Activated T-cell treated with anti-CD3 and anti-CD28 coated beads, Interleukin-2, amount 50 U/mL, for 24 hours (primary cell): ENCODE measurements around the gene C5orf47.
"Not testable (repeated sequence)": the region's sequence is repeated elsewhere in the genome, so short reads cannot be mapped to it uniquely, and the experiment has no call there.

ENCODE experiments used
- DNase-seq: peaks from one replicate; pipeline ENCODE4 v3.0.0-alpha.2; 2020
- H3K27ac Mint-ChIP-seq: 2 replicates; pipeline ENCODE4 v1.8.0; 2020; ENCODE audit warnings: mild to moderate bottlenecking, mixed read lengths
- H3K27me3 Mint-ChIP-seq: 2 replicates; pipeline ENCODE4 v1.8.0; 2020; ENCODE audit warnings: mixed read lengths
- H3K36me3 Mint-ChIP-seq: 2 replicates; pipeline ENCODE4 v1.8.0; 2020; ENCODE audit warnings: low read depth, mixed read lengths
- H3K4me1 Mint-ChIP-seq: 2 replicates; pipeline ENCODE4 v1.8.0; 2020; ENCODE audit warnings: low read depth, mixed read lengths
- H3K4me3 Mint-ChIP-seq: 2 replicates; pipeline ENCODE4 v1.8.0; 2020; ENCODE audit warnings: mild to moderate bottlenecking, moderate library complexity, mixed read lengths
- H3K9me3 Mint-ChIP-seq: 2 replicates; pipeline ENCODE4 v1.8.0; 2020; ENCODE audit warnings: mixed read lengths

The C5orf47 gene

DNA sequence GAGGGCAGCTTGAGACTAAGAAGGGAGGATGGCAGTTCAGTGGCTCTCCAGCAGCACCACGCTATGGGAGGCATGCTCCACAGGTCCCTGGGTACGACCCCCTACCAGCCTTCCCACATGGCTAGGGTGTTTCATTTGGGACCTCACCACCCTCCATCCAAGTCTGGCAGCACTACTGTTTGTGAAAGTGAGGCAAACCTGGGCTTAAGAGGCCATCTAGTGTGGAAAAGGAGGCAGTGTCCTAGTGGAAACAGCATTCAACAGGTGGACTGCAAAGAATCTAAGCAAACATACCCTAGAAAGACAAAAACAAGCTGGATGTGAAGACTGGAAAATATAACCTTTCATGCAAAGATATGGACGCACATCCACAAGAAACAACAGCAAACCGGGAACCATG lies 4.8 kb upstream of the C5orf47 start:
- peaks cover 4% of the 10 kb centered on the region for H3K9me3 Mint-ChIP-seq
- DNase-seq = no peak
- no peak overlapping the region for H3K4me3 Mint-ChIP-seq
- no peak overlapping the region for H3K27ac Mint-ChIP-seq
- no peaks in the 10 kb centered on the region for H3K4me1 Mint-ChIP-seq
- no peaks in the 10 kb centered on the region for H3K36me3 Mint-ChIP-seq
- peaks cover 47% of the 10 kb centered on the region for H3K27me3 Mint-ChIP-seq

DNA sequence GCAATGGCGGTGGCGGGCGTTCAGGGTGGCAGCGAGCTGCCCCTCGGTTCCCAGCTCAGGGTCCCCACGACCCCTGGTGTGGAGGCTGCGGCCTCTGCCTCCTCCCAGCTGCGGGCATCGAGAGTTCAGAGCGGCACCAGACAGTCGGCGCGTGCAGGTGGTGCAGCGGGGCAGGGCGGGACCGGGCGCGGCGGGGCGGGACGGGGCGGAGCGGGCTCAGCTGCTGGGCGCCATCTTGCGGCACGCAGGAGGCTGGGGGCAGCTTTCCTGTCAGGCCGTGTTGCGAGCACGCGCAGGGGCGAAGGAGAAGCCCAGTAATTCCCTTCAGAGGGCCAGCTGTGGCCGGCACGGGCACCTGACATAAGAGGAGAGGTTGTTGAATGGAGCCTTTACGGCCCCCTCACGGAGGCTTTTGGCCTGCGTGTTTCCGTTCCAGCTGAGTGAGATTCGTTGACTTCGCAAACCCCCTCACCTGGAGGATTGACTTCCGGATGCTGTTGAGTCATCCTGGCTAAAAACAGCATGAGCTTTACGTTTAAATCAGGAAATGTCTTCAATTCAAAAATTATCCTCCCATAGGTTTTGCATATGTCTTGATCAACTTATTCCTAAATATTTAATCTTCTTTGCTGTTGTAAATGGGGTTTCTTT lies 587 bp downstream of the C5orf47 start:
- H3K9me3 Mint-ChIP-seq = no peaks in the 10 kb centered on the region
- H3K36me3 Mint-ChIP-seq = no peaks in the 10 kb centered on the region
- no peaks in the 10 kb centered on the region for H3K4me1 Mint-ChIP-seq
- DNase-seq = no peak
- H3K27me3 Mint-ChIP-seq = peaks cover 14% of the 10 kb centered on the region
- no peak overlapping the region for H3K4me3 Mint-ChIP-seq
- no peak overlapping the region for H3K27ac Mint-ChIP-seq

DNA sequence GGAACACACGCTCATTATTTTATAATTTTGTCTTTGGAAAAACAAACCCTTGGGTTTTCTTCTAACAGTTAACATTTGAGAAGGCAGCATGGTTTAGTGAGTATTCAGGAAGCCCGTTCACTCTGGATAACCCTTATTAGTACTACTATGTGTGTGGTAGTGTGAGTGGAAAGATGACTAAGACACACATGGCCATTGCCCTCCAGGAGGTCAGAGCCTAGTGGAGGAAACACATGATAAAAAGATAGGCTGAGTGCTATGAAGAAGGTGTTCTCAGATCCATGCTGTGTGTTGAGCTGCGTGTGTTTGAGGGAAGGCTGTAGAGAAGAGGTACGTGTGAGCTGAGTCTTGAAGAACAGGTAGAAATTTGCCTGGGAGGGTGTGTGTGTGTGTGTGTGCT lies 8.4 kb downstream of the C5orf47 start:
- H3K36me3 Mint-ChIP-seq = no peaks in the 10 kb centered on the region
- H3K4me1 Mint-ChIP-seq = no peaks in the 10 kb centered on the region
- no peak overlapping the region for H3K4me3 Mint-ChIP-seq
- no peak for DNase-seq
- H3K9me3 Mint-ChIP-seq = no peaks in the 10 kb centered on the region
- H3K27me3 Mint-ChIP-seq = peaks cover 34% of the 10 kb centered on the region
- H3K27ac Mint-ChIP-seq = no peak overlapping the region

DNA sequence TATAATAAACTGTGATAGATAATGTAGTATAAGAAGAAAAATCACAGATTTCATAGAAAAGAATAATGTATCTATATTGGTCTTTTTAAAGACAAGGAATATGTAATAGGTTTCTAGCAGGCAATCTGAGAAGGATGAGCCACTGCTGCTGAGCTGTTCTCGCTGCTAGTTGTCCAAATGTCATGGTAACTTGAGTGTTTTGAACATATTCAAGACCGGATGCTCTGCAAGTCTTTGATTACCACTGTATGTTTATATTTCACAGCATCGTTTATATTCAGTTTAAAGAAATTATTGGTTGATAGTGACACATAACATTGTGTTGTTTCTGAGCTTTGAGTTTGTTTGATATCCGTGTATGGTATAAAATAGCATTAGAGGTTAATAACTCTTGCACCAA lies 9.6 kb downstream of the C5orf47 start:
- Mint-ChIP-seq H3K4me1 (peaks cover 1% of the 10 kb centered on the region), H3K9me3 (no peaks in the 10 kb centered on the region), H3K36me3 (no peaks in the 10 kb centered on the region), H3K27me3 (peaks cover 39% of the 10 kb centered on the region), H3K27ac (no peak overlapping the region), H3K4me3 (no peak overlapping the region)
- no peak for DNase-seq

DNA sequence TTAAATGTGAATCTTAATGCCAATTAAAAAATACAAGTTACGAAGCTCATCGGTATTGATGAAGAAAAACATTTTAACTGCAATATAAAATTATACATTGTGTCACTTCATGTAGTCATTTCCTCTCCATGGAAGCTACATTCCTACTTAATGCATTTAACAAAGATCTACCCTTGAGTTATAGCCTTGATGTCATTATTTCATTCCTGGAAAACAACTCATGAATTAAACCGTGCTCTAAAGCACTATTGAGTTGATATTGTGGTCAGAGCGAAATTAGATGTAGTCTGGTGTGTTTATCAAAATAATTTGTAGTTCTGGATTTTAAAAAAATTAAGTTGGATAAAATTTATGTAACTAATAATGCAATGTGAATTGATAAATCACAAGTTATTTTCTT lies 11.1 kb downstream of the C5orf47 start:
- Mint-ChIP-seq H3K27me3 (peaks cover 34% of the 10 kb centered on the region), H3K27ac (no peak overlapping the region), H3K36me3 (no peaks in the 10 kb centered on the region), H3K9me3 (no peaks in the 10 kb centered on the region), H3K4me1 (peaks cover 4% of the 10 kb centered on the region), H3K4me3 (no peak overlapping the region)
- DNase-seq = no peak

DNA sequence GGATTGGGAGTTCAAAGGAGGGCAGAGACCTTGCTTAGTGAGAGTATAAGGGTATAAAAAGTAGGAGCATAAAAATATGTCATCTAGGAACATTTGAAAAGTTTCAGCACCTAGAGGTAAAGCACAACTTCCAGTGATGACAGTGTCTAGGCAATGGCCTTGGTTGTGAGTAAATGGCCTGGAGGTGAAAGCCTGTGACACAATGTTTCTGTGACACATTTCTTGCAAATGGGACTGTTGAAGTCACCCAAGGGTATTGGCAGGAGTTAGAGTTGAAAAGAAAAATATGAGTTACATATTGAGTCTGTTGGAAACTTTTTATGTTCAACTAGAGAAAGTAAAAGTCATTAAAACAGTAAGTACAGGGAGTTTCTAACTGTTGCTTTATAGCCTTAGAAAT lies 14.8 kb downstream of the C5orf47 start:
- Mint-ChIP-seq H3K27ac (peak overlapping the region; percentile 9), H3K36me3 (no peaks in the 10 kb centered on the region), H3K9me3 (no peaks in the 10 kb centered on the region), H3K4me1 (peaks cover 4% of the 10 kb centered on the region), H3K4me3 (no peak overlapping the region), H3K27me3 (peaks cover 26% of the 10 kb centered on the region)
- no peak for DNase-seq

DNA sequence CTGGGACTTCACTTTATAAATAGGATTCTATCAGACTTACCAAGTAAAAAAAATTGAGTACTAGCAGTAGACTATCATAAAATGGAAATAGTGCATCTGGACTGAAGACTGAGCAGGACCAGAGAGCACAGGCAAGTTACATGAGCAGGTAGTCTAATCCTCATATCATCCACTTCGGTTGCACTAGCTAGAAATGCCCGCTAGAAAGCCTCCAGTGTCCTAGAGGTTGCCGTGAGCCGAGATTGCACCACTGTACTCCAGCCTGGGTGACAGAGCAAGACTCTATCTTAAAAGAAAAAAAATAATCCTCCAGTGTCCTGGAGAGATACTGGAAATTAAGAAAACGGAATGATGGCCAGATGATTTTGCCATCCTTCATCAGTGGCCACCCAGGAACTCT lies 20.0 kb downstream of the C5orf47 start:
- Mint-ChIP-seq H3K4me3 (no peak overlapping the region), H3K4me1 (peaks cover under 1% of the 10 kb centered on the region), H3K36me3 (no peaks in the 10 kb centered on the region), H3K27me3 (peaks cover 14% of the 10 kb centered on the region), H3K9me3 (no peaks in the 10 kb centered on the region), H3K27ac (no peak overlapping the region)
- DNase-seq = no peak

DNA sequence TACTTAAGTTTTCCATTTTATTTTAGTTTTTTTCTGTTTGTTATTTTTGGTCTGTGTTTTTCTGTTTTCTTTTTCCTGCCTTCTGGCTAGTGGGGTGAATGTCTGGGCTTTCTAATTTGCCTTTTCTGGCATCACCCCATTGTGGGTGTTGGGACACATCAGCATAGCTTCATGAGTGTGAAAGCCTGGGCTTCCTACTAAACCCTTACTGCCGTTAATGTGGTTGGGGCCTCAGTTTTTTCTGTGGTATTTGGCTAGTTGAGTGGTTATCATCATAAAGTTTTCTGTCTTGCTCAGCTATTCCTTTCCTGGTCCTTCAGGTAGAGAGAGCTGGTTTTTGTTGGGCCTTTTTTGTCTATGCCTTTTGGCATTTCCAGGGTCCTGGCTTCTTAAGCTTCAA lies 21.4 kb downstream of the C5orf47 start:
- Mint-ChIP-seq H3K4me1 (no peaks in the 10 kb centered on the region), H3K4me3 (no peak overlapping the region), H3K9me3 (no peaks in the 10 kb centered on the region), H3K36me3 (no peaks in the 10 kb centered on the region), H3K27ac (no peak overlapping the region), H3K27me3 (peaks cover 14% of the 10 kb centered on the region)
- DNase-seq = no peak

DNA sequence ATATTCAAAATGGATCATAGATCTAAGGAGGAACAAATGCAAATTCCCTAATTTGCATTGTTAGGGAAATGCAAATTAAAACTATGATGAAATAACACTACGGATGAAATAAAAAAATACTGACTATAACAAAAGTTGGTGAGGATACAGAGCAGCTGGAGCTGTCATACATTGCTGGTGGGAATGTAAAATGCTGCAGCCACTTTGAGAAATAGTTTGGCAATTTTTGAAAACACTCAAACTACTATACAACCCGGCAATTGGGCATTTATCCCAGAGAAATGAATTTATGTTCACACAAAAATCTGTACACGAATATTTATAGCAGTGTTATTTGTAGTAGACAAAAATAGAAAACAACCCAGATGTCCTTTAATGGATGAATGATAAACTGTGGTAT lies 22.5 kb downstream of the C5orf47 start:
- no peaks in the 10 kb centered on the region for H3K36me3 Mint-ChIP-seq
- no peaks in the 10 kb centered on the region for H3K9me3 Mint-ChIP-seq
- no peak for DNase-seq
- H3K4me1 Mint-ChIP-seq = no peaks in the 10 kb centered on the region
- H3K27ac Mint-ChIP-seq = no peak overlapping the region
- H3K27me3 Mint-ChIP-seq = peaks cover 9% of the 10 kb centered on the region
- no peak overlapping the region for H3K4me3 Mint-ChIP-seq

DNA sequence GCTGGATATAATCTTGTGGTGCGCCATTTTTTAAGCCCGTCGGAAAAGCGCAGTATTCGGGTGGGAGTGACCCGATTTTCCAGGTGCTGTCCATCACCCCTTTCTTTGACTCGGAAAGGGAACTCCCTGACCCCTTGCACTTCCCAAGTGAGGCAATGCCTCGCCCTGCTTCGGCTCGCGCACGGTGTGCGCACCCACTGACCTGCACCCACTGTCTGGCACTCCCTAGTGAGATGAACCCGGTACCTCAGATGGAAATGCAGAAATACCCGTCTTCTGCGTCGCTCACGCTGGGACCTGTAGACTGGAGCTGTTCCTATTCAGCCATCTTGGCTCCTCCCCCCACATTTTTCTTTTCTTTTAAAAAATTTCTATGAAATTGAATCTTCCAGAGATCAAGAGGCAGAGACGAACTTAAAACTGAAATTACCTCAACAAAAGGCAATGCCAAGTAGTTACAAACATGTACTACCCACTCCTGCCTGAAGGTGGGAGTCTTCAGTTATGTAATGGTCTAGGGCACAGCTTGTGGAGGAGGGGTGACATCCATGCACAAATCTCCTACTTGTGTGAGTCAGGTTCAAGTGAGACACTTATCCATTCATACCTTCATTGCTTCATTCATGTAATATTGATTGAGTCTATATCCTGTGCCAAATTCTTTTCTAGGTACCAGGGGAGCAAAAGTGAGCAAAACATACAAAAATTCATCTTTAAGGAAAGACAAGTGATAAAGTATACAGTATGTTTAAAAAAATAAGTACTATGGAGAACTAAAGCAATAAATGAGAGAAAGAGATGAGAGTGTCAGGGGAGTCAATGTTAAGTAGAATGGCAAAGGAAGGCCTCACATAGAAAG lies 31.3 kb downstream of the C5orf47 start:
- not testable (repeated sequence) for DNase-seq, H3K4me3 Mint-ChIP-seq, H3K4me1 Mint-ChIP-seq, H3K27ac Mint-ChIP-seq, H3K9me3 Mint-ChIP-seq, H3K36me3 Mint-ChIP-seq
- H3K27me3 Mint-ChIP-seq = peaks cover 34% of the 10 kb centered on the region

DNA sequence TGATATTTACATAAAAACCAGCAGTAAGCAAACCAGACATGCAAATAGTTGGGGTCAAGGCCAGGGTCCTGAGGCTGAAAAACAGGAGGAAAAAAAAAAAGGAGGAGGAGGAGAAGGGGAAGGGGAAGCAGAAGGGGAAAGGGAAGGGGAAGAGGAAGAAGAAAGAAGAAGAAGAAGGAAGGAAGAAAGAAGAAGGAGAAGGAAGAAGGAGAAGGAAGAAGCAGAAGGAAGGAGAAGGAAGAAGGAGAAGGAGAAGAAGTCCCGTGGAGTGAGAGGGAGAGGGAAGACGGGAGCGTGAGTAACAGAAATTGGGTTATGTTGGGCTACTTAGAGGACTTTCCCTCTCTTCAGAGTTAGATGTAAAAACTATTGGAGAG lies 31.9 kb downstream of the C5orf47 start:
- no peak for DNase-seq
- H3K4me1 Mint-ChIP-seq = no peaks in the 10 kb centered on the region
- peaks cover 36% of the 10 kb centered on the region for H3K27me3 Mint-ChIP-seq
- no peaks in the 10 kb centered on the region for H3K36me3 Mint-ChIP-seq
- H3K4me3 Mint-ChIP-seq = no peak overlapping the region
- H3K9me3 Mint-ChIP-seq = no peaks in the 10 kb centered on the region
- H3K27ac Mint-ChIP-seq = no peak overlapping the region

DNA sequence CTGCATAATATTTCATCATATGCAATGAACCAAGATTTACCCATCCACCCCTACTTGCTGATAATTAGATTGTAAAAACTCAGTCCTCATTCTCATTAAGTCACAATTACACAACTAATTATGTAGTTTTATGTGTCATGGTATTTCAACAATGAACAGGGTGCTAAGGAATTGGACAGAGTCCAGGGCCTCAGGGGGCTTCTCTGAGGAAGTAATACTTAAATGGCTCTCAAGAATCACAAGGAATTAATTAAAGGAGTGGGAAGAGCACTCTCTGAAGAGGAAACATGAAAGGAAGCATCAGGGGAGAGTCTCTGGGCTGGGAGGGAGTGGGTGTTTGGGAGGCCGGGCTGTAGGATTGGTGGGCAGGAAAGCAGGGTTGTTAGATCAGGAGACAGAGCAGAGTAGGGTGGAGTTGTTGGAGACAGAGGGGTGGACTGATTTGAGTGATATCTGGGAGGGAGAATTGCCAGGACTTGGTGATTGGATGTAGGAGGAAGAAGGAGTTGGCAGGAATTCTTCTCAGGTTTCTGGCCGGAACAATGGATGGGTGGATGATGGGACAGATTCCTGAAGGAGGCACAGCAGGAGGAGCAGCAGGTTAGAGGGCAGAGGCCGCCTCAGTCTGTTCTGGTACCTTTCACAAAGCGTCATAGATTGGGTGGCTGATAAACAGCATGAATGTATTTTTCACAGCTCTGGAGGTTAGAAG lies 33.6 kb downstream of the C5orf47 start:
- Mint-ChIP-seq H3K27ac (no peak overlapping the region), H3K4me1 (no peaks in the 10 kb centered on the region), H3K9me3 (no peaks in the 10 kb centered on the region), H3K36me3 (no peaks in the 10 kb centered on the region), H3K4me3 (no peak overlapping the region), H3K27me3 (peaks cover 36% of the 10 kb centered on the region)
- DNase-seq = no peak

DNA sequence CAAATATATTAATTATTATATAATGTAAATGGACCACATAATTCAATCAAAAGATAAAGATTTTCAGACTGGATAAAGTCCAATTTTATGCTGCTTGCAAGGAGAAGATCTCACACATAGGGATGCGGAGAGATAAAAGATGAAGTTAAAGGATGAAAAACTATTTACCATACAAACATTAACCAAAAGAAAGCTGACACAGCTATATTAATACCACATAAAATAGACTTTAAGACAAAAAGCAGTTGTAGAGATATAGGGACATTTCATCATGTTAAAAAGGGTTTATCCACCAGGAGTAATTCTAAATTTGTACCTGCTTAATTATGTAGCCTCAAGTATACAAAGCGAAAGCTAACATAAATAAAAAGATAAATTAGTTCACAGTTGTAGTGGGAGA lies 41.3 kb downstream of the C5orf47 start:
- Mint-ChIP-seq H3K9me3 (peaks cover 27% of the 10 kb centered on the region), H3K27me3 (peaks cover 2% of the 10 kb centered on the region), H3K27ac (no peak overlapping the region), H3K4me3 (no peak overlapping the region), H3K36me3 (no peaks in the 10 kb centered on the region), H3K4me1 (no peaks in the 10 kb centered on the region)
- DNase-seq = no peak

DNA sequence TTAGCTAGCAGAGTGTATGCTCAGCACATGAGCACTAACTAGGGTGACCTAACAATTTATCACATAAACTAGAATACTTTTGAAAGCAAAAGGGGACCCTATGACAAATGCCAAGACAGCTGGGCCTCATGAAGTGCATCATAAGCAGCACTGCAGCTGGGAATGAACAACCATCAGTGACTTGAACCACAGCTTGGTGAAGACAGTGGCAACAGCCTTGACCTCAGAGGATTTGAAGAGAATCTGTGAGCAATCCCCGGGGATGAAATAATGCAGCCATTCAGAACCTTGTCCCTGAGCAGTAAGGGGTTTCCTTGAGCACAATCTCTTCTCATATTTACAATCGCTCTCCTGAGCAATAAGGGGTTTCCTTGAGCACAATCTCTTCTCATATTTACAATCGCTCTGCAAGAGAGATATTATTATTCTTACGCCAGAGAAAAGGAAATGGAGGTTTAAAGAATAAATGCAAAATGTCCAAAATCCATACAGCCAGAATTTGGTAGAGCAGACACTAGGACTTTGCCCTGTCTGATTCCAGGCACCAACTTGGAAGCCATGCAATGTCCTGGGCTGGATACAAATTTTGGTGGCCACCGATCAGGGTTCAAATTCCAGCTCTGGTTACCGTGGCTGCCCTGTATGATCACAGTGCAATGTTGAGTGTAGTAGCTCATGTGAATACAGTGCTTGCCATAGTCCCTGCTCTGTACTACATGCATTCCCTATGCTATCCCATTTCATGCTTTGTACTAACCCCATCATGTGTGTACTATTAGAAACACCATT lies 55.7 kb downstream of the C5orf47 start:
- no peaks in the 10 kb centered on the region for H3K9me3 Mint-ChIP-seq
- no peak overlapping the region for H3K27ac Mint-ChIP-seq
- H3K4me3 Mint-ChIP-seq = no peak overlapping the region
- DNase-seq = no peak
- peaks cover 40% of the 10 kb centered on the region for H3K27me3 Mint-ChIP-seq
- H3K4me1 Mint-ChIP-seq = no peaks in the 10 kb centered on the region
- no peaks in the 10 kb centered on the region for H3K36me3 Mint-ChIP-seq
